Measurements from ENCODE around the gene CDC45. TPM values are rescaled to one million over a fixed set of nuclear protein-coding genes. Genes with fewer than 3 reads are reported as not detected.

CDC45 gene
- total RNA-seq, 1 donor, result 10.4 TPM

DNA sequence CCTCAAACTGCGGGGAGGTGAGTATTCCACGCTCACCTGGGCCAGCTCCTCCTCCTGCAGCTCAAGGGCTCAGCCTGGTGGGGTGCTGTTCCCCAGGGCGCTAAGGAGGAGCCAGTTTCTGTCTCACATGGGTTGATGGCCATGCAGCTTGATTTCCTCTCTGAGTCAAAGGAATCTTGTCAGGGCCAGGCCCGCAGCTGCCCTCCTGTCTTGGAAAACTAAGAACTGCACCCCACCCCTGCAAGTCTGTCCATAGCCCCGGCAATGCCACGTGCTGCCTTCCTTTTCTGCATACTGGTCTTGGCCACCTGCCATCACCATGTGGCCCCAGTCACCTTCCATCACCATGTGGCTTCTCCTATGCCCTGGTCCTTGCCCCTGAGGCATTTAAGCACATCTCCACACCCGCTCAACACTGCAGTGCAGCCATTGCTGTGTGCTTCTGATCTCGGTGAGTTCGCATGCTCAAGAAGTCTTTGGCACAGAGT, 79.6 kb downstream of the CDC45 start:
- H3K4me3 ChIP-seq (ENCODE audit: low read depth, low read length), result no peak overlapping the region
- TF ChIP-seq, protein P1, sequence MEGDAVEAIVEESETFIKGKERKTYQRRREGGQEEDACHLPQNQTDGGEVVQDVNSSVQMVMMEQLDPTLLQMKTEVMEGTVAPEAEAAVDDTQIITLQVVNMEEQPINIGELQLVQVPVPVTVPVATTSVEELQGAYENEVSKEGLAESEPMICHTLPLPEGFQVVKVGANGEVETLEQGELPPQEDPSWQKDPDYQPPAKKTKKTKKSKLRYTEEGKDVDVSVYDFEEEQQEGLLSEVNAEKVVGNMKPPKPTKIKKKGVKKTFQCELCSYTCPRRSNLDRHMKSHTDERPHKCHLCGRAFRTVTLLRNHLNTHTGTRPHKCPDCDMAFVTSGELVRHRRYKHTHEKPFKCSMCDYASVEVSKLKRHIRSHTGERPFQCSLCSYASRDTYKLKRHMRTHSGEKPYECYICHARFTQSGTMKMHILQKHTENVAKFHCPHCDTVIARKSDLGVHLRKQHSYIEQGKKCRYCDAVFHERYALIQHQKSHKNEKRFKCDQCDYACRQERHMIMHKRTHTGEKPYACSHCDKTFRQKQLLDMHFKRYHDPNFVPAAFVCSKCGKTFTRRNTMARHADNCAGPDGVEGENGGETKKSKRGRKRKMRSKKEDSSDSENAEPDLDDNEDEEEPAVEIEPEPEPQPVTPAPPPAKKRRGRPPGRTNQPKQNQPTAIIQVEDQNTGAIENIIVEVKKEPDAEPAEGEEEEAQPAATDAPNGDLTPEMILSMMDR (IDR thresholded peaks at IDR 0.05; ENCODE audit: insufficient read depth, low read depth, low read length), result no peak
- no peak for DNase-seq (ENCODE audit: low read depth)

GRCh38 chr22:19559956-19560355, 80.2 kb downstream of the CDC45 start:
- no peak for DNase-seq (ENCODE audit: low read depth)
- no peak overlapping the region for H3K4me3 ChIP-seq (ENCODE audit: low read depth, low read length)
- TF ChIP-seq, protein P1 (IDR thresholded peaks at IDR 0.05; ENCODE audit: insufficient read depth, low read depth, low read length), result no peak

GRCh38 chr22:19565382-19566278, 85.9 kb downstream of the CDC45 start:
- TF ChIP-seq, protein P1 (IDR thresholded peaks at IDR 0.05; ENCODE audit: insufficient read depth, low read depth, low read length), result no peak
- no peak overlapping the region for H3K4me3 ChIP-seq (ENCODE audit: low read depth, low read length)
- peak; percentile 61 for DNase-seq (ENCODE audit: low read depth)

DNA sequence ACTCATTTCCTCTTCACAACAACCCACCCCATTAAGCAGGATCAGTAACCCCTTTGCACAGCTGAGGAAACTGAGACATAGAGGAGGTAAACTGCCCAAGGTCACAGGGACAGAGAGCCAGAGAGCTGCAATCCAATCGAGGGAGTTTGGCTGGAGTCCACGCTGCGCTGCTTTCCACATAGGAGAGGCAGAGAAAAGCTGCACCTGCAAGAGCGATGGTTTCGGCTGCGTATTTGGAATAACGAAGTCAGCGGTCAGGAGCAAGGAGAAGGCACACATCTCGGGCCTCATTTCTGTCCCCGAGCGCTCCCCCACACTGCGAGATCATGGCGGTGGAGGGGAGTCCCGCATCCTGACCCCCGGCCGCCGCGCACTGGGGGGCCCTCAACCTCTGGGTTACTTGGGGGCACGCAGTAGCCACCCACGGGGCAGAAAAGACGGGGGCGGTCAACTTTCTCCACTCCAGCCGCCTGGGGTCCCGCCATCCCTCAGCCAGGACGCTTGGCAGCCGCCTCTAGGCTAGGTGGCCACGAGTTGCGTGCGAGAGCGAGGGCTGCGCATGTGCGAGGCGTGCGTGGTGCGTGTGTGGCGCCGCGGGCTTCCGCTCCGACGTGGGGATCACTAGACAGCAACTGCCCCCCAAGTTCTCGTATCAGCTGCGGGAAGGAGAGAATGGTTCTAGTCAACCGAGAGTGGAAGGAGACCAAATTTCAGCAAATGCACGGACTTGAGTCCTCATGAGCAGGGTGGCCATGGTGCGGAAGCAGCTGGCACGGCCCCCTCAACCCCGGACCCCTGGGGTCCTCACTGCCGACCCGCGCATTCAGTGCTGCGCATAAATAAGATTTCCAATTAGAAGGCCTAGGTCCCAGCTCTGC, 86.8 kb downstream of the CDC45 start:
- DNase-seq (ENCODE audit: low read depth), result no peak
- TF ChIP-seq, protein P1 (IDR thresholded peaks at IDR 0.05; ENCODE audit: insufficient read depth, low read depth, low read length), result no peak
- H3K4me3 ChIP-seq (ENCODE audit: low read depth, low read length), result no peak overlapping the region

DNA sequence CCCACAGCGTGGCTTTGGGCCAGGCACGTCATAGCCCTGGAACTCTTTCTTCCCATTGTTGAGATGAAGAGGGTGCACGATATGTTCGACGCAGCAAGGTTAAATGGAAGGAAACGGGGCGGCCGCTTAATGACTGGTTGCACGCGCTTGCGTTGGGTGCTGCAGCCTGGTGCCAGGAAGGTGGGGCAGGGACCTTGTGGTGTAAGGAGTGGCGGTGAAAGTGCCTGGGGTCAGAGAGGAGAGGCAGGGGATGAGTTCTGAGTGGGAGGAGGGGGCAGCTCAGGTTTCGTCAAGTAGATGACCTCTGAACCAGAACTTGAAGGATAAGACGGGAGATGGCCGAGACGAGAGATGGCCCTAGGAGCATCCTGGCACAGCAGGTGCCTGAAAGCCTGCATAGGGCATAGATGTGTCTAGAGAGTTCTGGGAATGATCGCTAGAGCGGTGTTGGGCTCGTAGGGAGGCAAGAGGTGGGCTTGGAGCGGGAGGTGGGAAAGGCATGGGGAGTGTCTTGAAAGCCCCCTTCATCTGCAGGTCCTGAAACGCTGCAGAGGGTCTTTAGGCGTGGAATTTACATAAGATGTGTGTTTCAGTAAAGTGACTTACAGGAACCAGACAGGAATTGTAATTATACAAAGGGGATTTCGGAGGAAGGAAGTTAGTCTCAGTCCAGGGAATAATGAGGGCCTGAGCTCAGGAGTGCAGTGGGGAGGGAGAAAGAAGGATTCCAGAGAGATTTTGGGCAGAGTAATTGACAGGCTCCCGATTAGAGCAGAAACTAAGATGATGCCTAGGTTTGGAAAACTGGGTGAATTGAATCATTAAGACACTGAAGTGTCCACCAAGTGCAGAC, 87.7 kb downstream of the CDC45 start:
- no peak for DNase-seq (ENCODE audit: low read depth)
- H3K4me3 ChIP-seq (ENCODE audit: low read depth, low read length), result no peak overlapping the region
- TF ChIP-seq, protein P1 (IDR thresholded peaks at IDR 0.05; ENCODE audit: insufficient read depth, low read depth, low read length), result no peak

Data from fibroblast of villous mesenchyme (primary cell).